ENCODE results near the gene GANAB. TPM values are rescaled to one million over a fixed set of nuclear protein-coding genes. Genes with fewer than 3 reads are reported as not detected.
A peak's percentile ranks its signal among the peaks of the same experiment; 100 is the strongest.

The GANAB gene
- total RNA-seq, 1 donor from 2014 or later = 323 TPM

- H3K36me3 Mint-ChIP-seq (ENCODE audit: low read depth, unreplicated experiment) = peaks cover 5% of the 10 kb centered on the region
- Histone ChIP-seq H3K4me2 (ENCODE audit: low read length) (peak overlapping the region; percentile 88), H3K27ac (ENCODE audit: low read depth, low read length) (peak overlapping the region; percentile 77), H3K27me3 (ENCODE audit: insufficient read depth, low read length) (no peaks in the 10 kb centered on the region), H3K36me3 (ENCODE audit: insufficient read depth, low read length) (peaks cover 11% of the 10 kb centered on the region), H3K9me3 (ENCODE audit: insufficient read depth, low read depth, low read length) (no peaks in the 10 kb centered on the region), H3K79me2 (ENCODE audit: insufficient read depth, low read length) (peaks cover 39% of the 10 kb centered on the region), H3K4me1 (ENCODE audit: insufficient read depth, low read length) (peaks cover 18% of the 10 kb centered on the region), H2AFZ (ENCODE audit: low read depth, low read length) (peak overlapping the region; percentile 93), H4K20me1 (ENCODE audit: insufficient read depth, low read length) (peaks cover 4% of the 10 kb centered on the region), H3K4me3 (ENCODE audit: insufficient read depth, low read depth, low read length) (peak overlapping the region; percentile 91), H3K9ac (ENCODE audit: low read length) (peak overlapping the region; percentile 97)
- H3K9me3 Mint-ChIP-seq (ENCODE audit: unreplicated experiment) = no peaks in the 10 kb centered on the region
- no peaks in the 10 kb centered on the region for H3K27me3 Mint-ChIP-seq (ENCODE audit: low read depth, unreplicated experiment)
- DNase-seq (ENCODE audit: low read depth) = no peak
- H3K4me1 Mint-ChIP-seq (ENCODE audit: low read depth, unreplicated experiment) = peaks cover 15% of the 10 kb centered on the region
- no peak for FAIRE-seq
- no peak for TF ChIP-seq EZH2 (IDR thresholded peaks at IDR 0.05; ENCODE audit: insufficient read depth, low read length)
- TF ChIP-seq CTCF (IDR thresholded peaks at IDR 0.05; ENCODE audit: insufficient read depth, low read depth, low read length) = no peak
- peak overlapping the region; percentile 88 for H3K4me3 Mint-ChIP-seq (ENCODE audit: unreplicated experiment)
- peak overlapping the region; percentile 36 for H3K27ac Mint-ChIP-seq (ENCODE audit: unreplicated experiment)
Measured at GRCh38 chr11:62678433-62678769, 32.0 kb upstream of the GANAB start.

DNA sequence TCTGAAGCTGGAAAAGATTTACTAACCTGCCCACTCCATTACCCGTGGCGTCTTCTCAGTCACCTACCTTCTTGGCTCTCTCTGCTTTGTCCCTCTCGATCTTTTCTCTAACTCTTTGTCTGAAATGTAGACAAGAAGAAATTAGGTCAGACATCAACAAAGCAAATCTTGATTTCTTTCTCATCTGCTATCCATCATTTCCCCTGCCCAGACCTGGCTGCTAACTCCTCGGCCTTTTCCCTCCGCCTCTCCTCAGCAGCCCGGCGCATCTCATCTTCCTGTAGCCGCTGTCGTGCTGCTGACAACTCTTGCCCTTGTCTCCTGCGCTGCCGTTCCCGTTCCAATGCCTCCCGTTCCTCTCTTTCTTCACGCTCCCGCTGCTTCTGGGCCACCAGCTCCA is 31.3 kb upstream of the GANAB start:
- peaks cover 15% of the 10 kb centered on the region for H3K4me1 Mint-ChIP-seq (ENCODE audit: low read depth, unreplicated experiment)
- Histone ChIP-seq H3K36me3 (ENCODE audit: insufficient read depth, low read length) (peaks cover 11% of the 10 kb centered on the region), H3K4me2 (ENCODE audit: low read length) (peak overlapping the region; percentile 88), H3K79me2 (ENCODE audit: insufficient read depth, low read length) (peaks cover 45% of the 10 kb centered on the region), H4K20me1 (ENCODE audit: insufficient read depth, low read length) (peaks cover 4% of the 10 kb centered on the region), H3K4me1 (ENCODE audit: insufficient read depth, low read length) (peaks cover 18% of the 10 kb centered on the region), H3K27ac (ENCODE audit: low read depth, low read length) (no peak overlapping the region), H3K9me3 (ENCODE audit: insufficient read depth, low read depth, low read length) (no peaks in the 10 kb centered on the region), H3K27me3 (ENCODE audit: insufficient read depth, low read length) (no peaks in the 10 kb centered on the region), H3K9ac (ENCODE audit: low read length) (peak overlapping the region; percentile 97), H2AFZ (ENCODE audit: low read depth, low read length) (no peak overlapping the region), H3K4me3 (ENCODE audit: insufficient read depth, low read depth, low read length) (peak overlapping the region; percentile 91)
- DNase-seq (ENCODE audit: low read depth) (no peak), FAIRE-seq (no peak)
- peak overlapping the region; percentile 88 for H3K4me3 Mint-ChIP-seq (ENCODE audit: unreplicated experiment)
- peaks cover 5% of the 10 kb centered on the region for H3K36me3 Mint-ChIP-seq (ENCODE audit: low read depth, unreplicated experiment)
- H3K9me3 Mint-ChIP-seq (ENCODE audit: unreplicated experiment) = no peaks in the 10 kb centered on the region
- no peaks in the 10 kb centered on the region for H3K27me3 Mint-ChIP-seq (ENCODE audit: low read depth, unreplicated experiment)
- TF ChIP-seq EZH2 (IDR thresholded peaks at IDR 0.05; ENCODE audit: insufficient read depth, low read length) = no peak
- no peak for TF ChIP-seq CTCF (IDR thresholded peaks at IDR 0.05; ENCODE audit: insufficient read depth, low read depth, low read length)
- peak overlapping the region; percentile 36 for H3K27ac Mint-ChIP-seq (ENCODE audit: unreplicated experiment)

DNA sequence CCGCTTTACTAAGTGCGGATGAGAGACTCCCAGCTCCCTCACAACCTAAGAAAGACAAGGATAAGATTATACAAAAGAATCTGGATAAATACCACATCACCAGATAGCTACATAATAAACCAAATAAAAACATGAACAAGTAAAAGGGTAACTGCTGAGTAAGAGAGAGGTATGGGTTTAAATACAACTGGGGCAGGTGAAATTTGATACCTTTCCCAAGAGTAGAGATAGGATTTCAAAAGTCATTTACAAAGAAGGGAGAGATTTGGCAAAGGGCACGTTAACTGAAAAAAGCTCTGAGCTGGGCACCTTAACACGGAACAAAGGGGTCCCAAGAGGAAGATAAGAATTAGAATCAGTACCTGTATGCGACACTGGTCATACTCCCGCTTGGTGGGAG is 30.7 kb upstream of the GANAB start:
- H3K4me2 ChIP-seq (ENCODE audit: low read length) = no peak overlapping the region
- no peak overlapping the region for H2AFZ ChIP-seq (ENCODE audit: low read depth, low read length)
- Mint-ChIP-seq H3K9me3 (ENCODE audit: unreplicated experiment) (no peaks in the 10 kb centered on the region), H3K27ac (ENCODE audit: unreplicated experiment) (peak overlapping the region; percentile 22), H3K27me3 (ENCODE audit: low read depth, unreplicated experiment) (no peaks in the 10 kb centered on the region), H3K4me1 (ENCODE audit: low read depth, unreplicated experiment) (peaks cover 15% of the 10 kb centered on the region), H3K36me3 (ENCODE audit: low read depth, unreplicated experiment) (peaks cover 5% of the 10 kb centered on the region), H3K4me3 (ENCODE audit: unreplicated experiment) (peak overlapping the region; percentile 88)
- no peaks in the 10 kb centered on the region for H3K9me3 ChIP-seq (ENCODE audit: insufficient read depth, low read depth, low read length)
- no peak for DNase-seq (ENCODE audit: low read depth)
- H3K27ac ChIP-seq (ENCODE audit: low read depth, low read length) = no peak overlapping the region
- peaks cover 11% of the 10 kb centered on the region for H3K36me3 ChIP-seq (ENCODE audit: insufficient read depth, low read length)
- TF ChIP-seq CTCF (IDR thresholded peaks at IDR 0.05; ENCODE audit: insufficient read depth, low read depth, low read length) (no peak), EZH2 (IDR thresholded peaks at IDR 0.05; ENCODE audit: insufficient read depth, low read length) (no peak)
- no peaks in the 10 kb centered on the region for H3K27me3 ChIP-seq (ENCODE audit: insufficient read depth, low read length)
- peaks cover 4% of the 10 kb centered on the region for H4K20me1 ChIP-seq (ENCODE audit: insufficient read depth, low read length)
- H3K9ac ChIP-seq (ENCODE audit: low read length) = peak overlapping the region; percentile 97
- peaks cover 18% of the 10 kb centered on the region for H3K4me1 ChIP-seq (ENCODE audit: insufficient read depth, low read length)
- H3K4me3 ChIP-seq (ENCODE audit: insufficient read depth, low read depth, low read length) = no peak overlapping the region
- no peak for FAIRE-seq
- H3K79me2 ChIP-seq (ENCODE audit: insufficient read depth, low read length) = peaks cover 51% of the 10 kb centered on the region
